Measurements from ENCODE around the gene LYPD6B.
"Not testable (repeated sequence)": the region's sequence is repeated elsewhere in the genome, so short reads cannot be mapped to it uniquely, and the experiment has no call there.

Gene LYPD6B

GRCh38 chr2:149246186-149246585 lies 207.7 kb downstream of the LYPD6B start:
- Histone ChIP-seq H4K20me1 (ENCODE audit: insufficient read depth) (no peaks in the 10 kb centered on the region), H3K9ac (no peak overlapping the region), H3K79me2 (ENCODE audit: insufficient read depth, low read depth) (no peaks in the 10 kb centered on the region), H3K36me3 (ENCODE audit: insufficient read depth) (no peaks in the 10 kb centered on the region), H3K4me2 (no peak overlapping the region), H3K27ac (no peak overlapping the region), H2AFZ (ENCODE audit: low read depth) (no peak overlapping the region), H3K4me3 (IDR thresholded peaks at IDR 0.05; ENCODE audit: insufficient read depth, low read depth, low read length) (no peak overlapping the region), H3K27me3 (ENCODE audit: insufficient read depth, low read depth) (no peaks in the 10 kb centered on the region), H3K4me1 (ENCODE audit: low read depth, poor library complexity, severe bottlenecking) (no peaks in the 10 kb centered on the region)
- TF ChIP-seq CTCF (conservative IDR thresholded peaks at IDR 0.05; ENCODE audit: low read depth, low read length): no peak

- not testable (repeated sequence) for H3K4me3 ChIP-seq (IDR thresholded peaks at IDR 0.05; ENCODE audit: insufficient read depth, low read depth, low read length); H2AFZ ChIP-seq (ENCODE audit: low read depth); H3K4me1 ChIP-seq (ENCODE audit: low read depth, poor library complexity, severe bottlenecking); H3K36me3 ChIP-seq (ENCODE audit: insufficient read depth); H3K27me3 ChIP-seq (ENCODE audit: insufficient read depth, low read depth); H3K79me2 ChIP-seq (ENCODE audit: insufficient read depth, low read depth); H4K20me1 ChIP-seq (ENCODE audit: insufficient read depth); H3K9ac ChIP-seq; H3K4me2 ChIP-seq; H3K27ac ChIP-seq
These were observed 212.9 kb downstream of the LYPD6B start for GRCh38 chr2:149251436-149251835.

GRCh38 chr2:149256877-149257276 lies 218.4 kb downstream of the LYPD6B start:
- not testable (repeated sequence) for H3K9ac ChIP-seq; H3K4me2 ChIP-seq; H3K4me1 ChIP-seq (ENCODE audit: low read depth, poor library complexity, severe bottlenecking); H4K20me1 ChIP-seq (ENCODE audit: insufficient read depth); H3K4me3 ChIP-seq (IDR thresholded peaks at IDR 0.05; ENCODE audit: insufficient read depth, low read depth, low read length); H3K27me3 ChIP-seq (ENCODE audit: insufficient read depth, low read depth); H2AFZ ChIP-seq (ENCODE audit: low read depth); H3K36me3 ChIP-seq (ENCODE audit: insufficient read depth); H3K27ac ChIP-seq; H3K79me2 ChIP-seq (ENCODE audit: insufficient read depth, low read depth)

GRCh38 chr2:149258531-149258930 lies 220.0 kb downstream of the LYPD6B start:
- no peaks in the 10 kb centered on the region for H3K36me3 ChIP-seq (ENCODE audit: insufficient read depth)
- no peak overlapping the region for H3K4me2 ChIP-seq
- no peak for TF ChIP-seq CTCF (conservative IDR thresholded peaks at IDR 0.05; ENCODE audit: low read depth, low read length)
- H2AFZ ChIP-seq (ENCODE audit: low read depth): no peak overlapping the region
- no peak overlapping the region for H3K27ac ChIP-seq
- H4K20me1 ChIP-seq (ENCODE audit: insufficient read depth): no peaks in the 10 kb centered on the region
- no peaks in the 10 kb centered on the region for H3K4me1 ChIP-seq (ENCODE audit: low read depth, poor library complexity, severe bottlenecking)
- H3K4me3 ChIP-seq (IDR thresholded peaks at IDR 0.05; ENCODE audit: insufficient read depth, low read depth, low read length): no peak overlapping the region
- no peaks in the 10 kb centered on the region for H3K27me3 ChIP-seq (ENCODE audit: insufficient read depth, low read depth)
- H3K9ac ChIP-seq: no peak overlapping the region
- H3K79me2 ChIP-seq (ENCODE audit: insufficient read depth, low read depth): no peaks in the 10 kb centered on the region

GRCh38 chr2:149259136-149259535 lies 220.6 kb downstream of the LYPD6B start:
- no peak for TF ChIP-seq CTCF (conservative IDR thresholded peaks at IDR 0.05; ENCODE audit: low read depth, low read length)

More at GRCh38 chr2:149259136-149259535, 220.6 kb downstream of the LYPD6B start:
- no peak overlapping the region for H3K4me3 ChIP-seq (IDR thresholded peaks at IDR 0.05; ENCODE audit: insufficient read depth, low read depth, low read length)
- no peaks in the 10 kb centered on the region for H3K79me2 ChIP-seq (ENCODE audit: insufficient read depth, low read depth)
- H3K36me3 ChIP-seq (ENCODE audit: insufficient read depth): no peaks in the 10 kb centered on the region
- no peak overlapping the region for H2AFZ ChIP-seq (ENCODE audit: low read depth)
- H4K20me1 ChIP-seq (ENCODE audit: insufficient read depth): no peaks in the 10 kb centered on the region
- no peak overlapping the region for H3K4me2 ChIP-seq
- no peaks in the 10 kb centered on the region for H3K27me3 ChIP-seq (ENCODE audit: insufficient read depth, low read depth)
- no peak overlapping the region for H3K27ac ChIP-seq
- H3K9ac ChIP-seq: no peak overlapping the region
- no peaks in the 10 kb centered on the region for H3K4me1 ChIP-seq (ENCODE audit: low read depth, poor library complexity, severe bottlenecking)

All from KMS-11 (cell line).